H1 (cell line): ENCODE measurements around the gene NLRP12. TPM values are rescaled to one million over a fixed set of nuclear protein-coding genes. Genes with fewer than 3 reads are reported as not detected.

Experiments
- CTCF ChIA-PET: fragments of 300-600 bp; sonication (Branson Sonifier 250); formaldehyde crosslinking; loops from one replicate; lab custom pipeline; 2021; ENCODE audit not compliant: partially characterized antibody; lab: Charles Lee
- POLR2A ChIA-PET: fragments of 300-600 bp; sonication (Branson Sonifier 250); formaldehyde crosslinking; loops from one replicate; lab custom pipeline; 2021; ENCODE audit warnings: inconsistent platforms; ENCODE audit not compliant: partially characterized antibody; lab: Charles Lee
- DNase-seq, 2 experiments: peaks; one replicate each; pipeline versions ENCODE4 v3.0.0 to v3.0.0-alpha.2; 2010 to 2022; ENCODE audit warnings: low spot score in 2 of 2, low read depth in 1 of 2, mixed read lengths in 1 of 2
- FAIRE-seq: peaks from 2 replicates; lab custom pipeline; 2011; peaks lifted over from hg19 to GRCh38; lab: Jason Lieb, UNC
- H2AFZ ChIP-seq: 2 replicates; pipeline ENCODE4 v1.8.1; 2012; ENCODE audit warnings: low read length, inconsistent platforms
- H2AK5ac ChIP-seq: 2 replicates; pipeline ENCODE4 v1.6.1; 2013; ENCODE audit warnings: low read depth, low read length
- H2BK120ac ChIP-seq: replicated peaks from 2 replicates; pipeline ENCODE3; 2013; ENCODE audit warnings: low read depth, low read length, inconsistent platforms
- H2BK12ac ChIP-seq: 2 replicates; pipeline ENCODE4 v1.6.1; 2013; ENCODE audit warnings: low read depth, low read length
- H2BK15ac ChIP-seq: 2 replicates; pipeline ENCODE4 v1.6.1; 2013; ENCODE audit warnings: low read length
- H2BK20ac ChIP-seq: 2 replicates; pipeline ENCODE4 v1.6.1; 2013; ENCODE audit warnings: low read length
- H2BK5ac ChIP-seq: 2 replicates; pipeline ENCODE4 v1.6.1; 2013; ENCODE audit warnings: low read depth, low read length
- H3K14ac ChIP-seq: 2 replicates; pipeline ENCODE4 v1.6.1; 2013; ENCODE audit warnings: inconsistent platforms; ENCODE audit not compliant: insufficient read length
- H3K18ac ChIP-seq: 2 replicates; pipeline ENCODE4 v1.6.1; 2013; ENCODE audit warnings: low read length; ENCODE audit errors: extremely low read depth
- H3K23ac ChIP-seq: 2 replicates; pipeline ENCODE4 v1.6.1; 2013; ENCODE audit warnings: inconsistent platforms; ENCODE audit not compliant: insufficient read length
- H3K23me2 ChIP-seq: 2 replicates; pipeline ENCODE4 v1.6.1; 2013; ENCODE audit warnings: low read depth, low read length
- H3K27ac ChIP-seq: 2 replicates; pipeline ENCODE4 v1.6.1; 2011; ENCODE audit warnings: low read depth, low read length, inconsistent platforms
- H3K27me3 ChIP-seq, 4 experiments: replicated peaks in 1 of 4; 1 replicate in 1 of 4; 2 replicates in 3 of 4; pipeline versions ENCODE4 v1.6.1 to v1.8.1; 2011 to 2013; ENCODE audit warnings: low read length in 3 of 4, mild to moderate bottlenecking in 3 of 4, inconsistent platforms in 2 of 4, mixed read lengths in 2 of 4, moderate library complexity in 1 of 4; ENCODE audit not compliant: control insufficient read depth in 3 of 4, insufficient read depth in 3 of 4; ENCODE audit errors: extremely low read depth in 1 of 4
- H3K36me3 ChIP-seq, 4 experiments: 2 replicates each; pipeline versions ENCODE4 v1.6.1 to v1.8.1; 2011 to 2013; ENCODE audit warnings: mild to moderate bottlenecking in 4 of 4, low read length in 3 of 4, moderate library complexity in 2 of 4, control low read depth in 1 of 4, inconsistent platforms in 1 of 4; ENCODE audit not compliant: insufficient read depth in 4 of 4, control insufficient read depth in 2 of 4
- H3K4ac ChIP-seq: replicated peaks from 2 replicates; pipeline ENCODE3; 2013; ENCODE audit warnings: low read length, low read depth, mixed read lengths, inconsistent platforms; ENCODE audit not compliant: insufficient read length
- H3K4me1 ChIP-seq, 4 experiments: replicated peaks in 1 of 4; 1 replicate in 1 of 4; 2 replicates in 3 of 4; pipeline versions ENCODE4 v1.6.1 to v1.8.1; 2011 to 2013; ENCODE audit warnings: low read length in 3 of 4, inconsistent platforms in 2 of 4, mixed read lengths in 1 of 4; ENCODE audit not compliant: insufficient read depth in 4 of 4, control insufficient read depth in 3 of 4
- H3K4me2 ChIP-seq, 2 experiments: 2 replicates each; pipeline versions ENCODE4 v1.6.1 to v1.8.1; 2011 to 2013; ENCODE audit warnings: low read depth in 2 of 2, low read length in 2 of 2, control low read depth in 1 of 2, inconsistent platforms in 1 of 2, mild to moderate bottlenecking in 1 of 2; ENCODE audit not compliant: insufficient read depth in 1 of 2
- H3K4me3 ChIP-seq, 4 experiments: fragments of 200-600, 300-600 bp in 1 of 4; sonication (generic), shearing (Covaris generic), sonication (Bioruptor Twin) in 1 of 4; 2 replicates each; pipeline versions ENCODE4 v1.5.1 to v1.8.1; 2011 to 2016; ENCODE audit warnings: low read length in 4 of 4, low read depth in 3 of 4, control low read depth in 2 of 4, inconsistent platforms in 2 of 4, mild to moderate bottlenecking in 2 of 4, mixed read lengths in 1 of 4, moderate library complexity in 1 of 4; ENCODE audit not compliant: insufficient read depth in 2 of 4; ENCODE audit errors: extremely low read depth in 1 of 4
- H3K56ac ChIP-seq: replicated peaks from 2 replicates; pipeline ENCODE3; 2013; ENCODE audit warnings: low read depth, mild to moderate bottlenecking, mixed read lengths, low read length, inconsistent platforms; ENCODE audit not compliant: insufficient read length
- H3K79me1 ChIP-seq: 2 replicates; pipeline ENCODE4 v1.6.1; 2013; ENCODE audit warnings: low read depth, low read length, control low read depth
- H3K79me2 ChIP-seq, 2 experiments: 2 replicates each; pipeline versions ENCODE4 v1.6.1 to v1.8.1; 2012 to 2013; ENCODE audit warnings: low read length in 2 of 2, mild to moderate bottlenecking in 2 of 2, inconsistent platforms in 1 of 2; ENCODE audit not compliant: insufficient read depth in 2 of 2, control insufficient read depth in 1 of 2
- H3K9ac ChIP-seq, 4 experiments: replicated peaks in 1 of 4; 1 replicate in 1 of 4; 2 replicates in 3 of 4; pipeline versions ENCODE4 v1.6.1 to v1.8.1; 2011 to 2013; ENCODE audit warnings: low read depth in 3 of 4, low read length in 3 of 4, control low read depth in 2 of 4, mild to moderate bottlenecking in 2 of 4, moderate library complexity in 2 of 4, inconsistent platforms in 1 of 4; ENCODE audit errors: extremely low read depth in 1 of 4
- H3K9me3 ChIP-seq, 2 experiments: 2 replicates each; pipeline versions ENCODE4 v1.6.1 to v1.8.1; 2012 to 2013; ENCODE audit warnings: mild to moderate bottlenecking in 2 of 2, moderate library complexity in 2 of 2, control low read depth in 1 of 2, inconsistent platforms in 1 of 2, low read depth in 1 of 2, low read length in 1 of 2, mixed read lengths in 1 of 2; ENCODE audit not compliant: insufficient read depth in 2 of 2
- H4K20me1 ChIP-seq, 2 experiments: replicated peaks in 1 of 2; 2 replicates each; pipeline versions ENCODE3 to v1.8.1; 2011 to 2013; ENCODE audit warnings: inconsistent platforms in 2 of 2, low read length in 2 of 2, mild to moderate bottlenecking in 1 of 2; ENCODE audit not compliant: insufficient read depth in 2 of 2, control insufficient read depth in 1 of 2
- H4K5ac ChIP-seq: 2 replicates; pipeline ENCODE4 v1.6.1; 2013; ENCODE audit warnings: low read length, low read depth, mixed read lengths, inconsistent platforms; ENCODE audit not compliant: insufficient read length
- H4K8ac ChIP-seq: 2 replicates; pipeline ENCODE4 v1.8.0; 2013; ENCODE audit warnings: mild to moderate bottlenecking, moderate library complexity, low read length, inconsistent platforms; ENCODE audit not compliant: insufficient read depth; ENCODE audit errors: extremely low read depth
- H4K91ac ChIP-seq: replicated peaks from 2 replicates; pipeline ENCODE3; 2013; ENCODE audit warnings: low read length, mixed read lengths, inconsistent platforms; ENCODE audit not compliant: insufficient read length
- ATF2 ChIP-seq: IDR thresholded peaks from 2 replicates; pipeline ENCODE4 v1.6.1; 2012; ENCODE audit warnings: low read length, inconsistent platforms
- BCL11A ChIP-seq, 2 experiments: IDR thresholded peaks; one replicate each; pipeline ENCODE4 v1.6.1; 2011; ENCODE audit warnings: low read depth in 2 of 2, low read length in 2 of 2, mild to moderate bottlenecking in 2 of 2
- E2F6 ChIP-seq: IDR thresholded peaks from 2 replicates; pipeline ENCODE4 v1.6.1; 2012; ENCODE audit warnings: inconsistent platforms
- GTF2F1 ChIP-seq: IDR thresholded peaks from 2 replicates; pipeline ENCODE4 v1.6.1; 2012; ENCODE audit warnings: low read depth, low read length, improper control_type of control experiment, borderline replicate concordance
- POLR2A ChIP-seq, 2 experiments: IDR thresholded peaks; 1 replicate in 1 of 2; 2 replicates in 1 of 2; pipeline ENCODE4 v1.6.1; 2011; ENCODE audit warnings: low read depth in 2 of 2, low read length in 2 of 2, mild to moderate bottlenecking in 2 of 2; ENCODE audit errors: control extremely low read depth in 1 of 2
- POLR2AphosphoS5 ChIP-seq: IDR thresholded peaks from 2 replicates; pipeline ENCODE4 v1.6.1; 2011; ENCODE audit warnings: low read depth, low read length
- RBBP5 ChIP-seq: IDR thresholded peaks from 2 replicates; pipeline ENCODE4 v1.7.1; 2012; ENCODE audit warnings: low read depth, mild to moderate bottlenecking, inconsistent platforms, low read length, moderate library complexity, borderline replicate concordance
- RFX5 ChIP-seq: IDR thresholded peaks from 2 replicates; pipeline ENCODE4 v1.6.1; 2011; ENCODE audit warnings: low read depth, low read length, improper control_type of control experiment, borderline replicate concordance
- RNF2 ChIP-seq: fragments of 200-900, 300-1000 bp; sonication (generic); IDR thresholded peaks from 2 replicates; pipeline ENCODE4 v1.7.1; 2016; ENCODE audit warnings: borderline replicate concordance, low read depth, mild to moderate bottlenecking, antibody characterized with exemption, low read length; ENCODE audit not compliant: poor library complexity, severe bottlenecking; ENCODE audit errors: missing control alignments
- TEAD4 ChIP-seq: IDR thresholded peaks from 2 replicates; pipeline ENCODE4 v1.6.1; 2012; ENCODE audit warnings: low read depth, low read length, inconsistent platforms, mixed read lengths
- WGBS, 2 experiments: shearing (Covaris generic) in 1 of 2; methylation state at CpG; one replicate each; pipeline versions ENCODE4 v1.1.6 to v1.1.7; 2013 to 2015; ENCODE audit warnings: low lambda C conversion rate in 2 of 2, mixed read lengths in 2 of 2, inconsistent platforms in 1 of 2, low coverage in 1 of 2, missing lambda C conversion rate in 1 of 2; ENCODE audit not compliant: insufficient replicate concordance in 2 of 2, insufficient coverage in 1 of 2, insufficient read length in 1 of 2; ENCODE audit errors: extremely low coverage in 1 of 2, missing lambda C conversion rate in 1 of 2; 5-methylcytosine and 5-hydroxymethylcytosine counted together
- polyA plus RNA-seq, 7 experiments: library from polyadenylated mRNA; depleted of rRNA in 3 of 7; stranded (reverse) in 5 of 7; unstranded in 2 of 7; fragments of >200 nt in 5 of 7; fragments of 200-250 nt in 2 of 7; gene quantifications; 1 replicate in 5 of 7; 2 replicates in 1 of 7; 4 replicates in 1 of 7; pipeline versions ENCODE4 v1.2.1 to v1.2.3, GENCODE V29; 2011 to 2013; ENCODE audit warnings: missing spikeins in 2 of 7, mixed read lengths in 2 of 7
- total RNA-seq: library from RNA; stranded (reverse); fragmentation: NEBNext Ultra II Directional; extraction: Animal tissue kit (Norgen Biotek cat#: 25700); gene quantifications from 2 replicates; pipeline ENCODE4 v1.2.1, GENCODE V29; 2021

Gene NLRP12
- total and polyA plus RNA-seq, 2 of the 8 experiments (the other 6 are each of a cell fraction or from before 2014, with no cell fraction given), result 1.0 to 1.8 TPM

- Histone ChIP-seq H4K20me1 (no peaks in the 10 kb centered on the region), H3K27me3 (no peaks in the 10 kb centered on the region), H3K9me3 (no peaks in the 10 kb centered on the region), H3K79me2 (no peaks in the 10 kb centered on the region), H3K9ac (no peak overlapping the region), H2BK12ac (peak overlapping the region; percentile 80; the same call in 1 of the 2 replicates), H3K23me2 (no peaks in the 10 kb centered on the region), H3K18ac (peak overlapping the region; percentile 62), H3K27ac (no peak overlapping the region; the same call in 1 of the 2 replicates), H3K56ac (no peak overlapping the region), H2BK20ac (0 out of 2 replicates have a peak overlapping the region, but pooled peaks have one; percentile 43), H4K91ac (no peak overlapping the region), H2BK120ac (no peak overlapping the region), H3K4me1 (peaks cover 0 to 16% (median 4%) of the 10 kb centered on the region in 4 experiments; a peak in 5 of 7 replicates), H4K8ac (no peak overlapping the region), H4K5ac (peak overlapping the region; percentile 88), H3K14ac (no peak overlapping the region), H2AK5ac (no peak overlapping the region), H3K4ac (no peak overlapping the region), H3K36me3 (no peaks in the 10 kb centered on the region), H3K23ac (no peak overlapping the region), H3K4me3 (peak overlapping the region in 1 of 4 experiments; percentile 5; a peak in 1 of 8 replicates), H3K79me1 (no peaks in the 10 kb centered on the region), H2AFZ (no peak overlapping the region), H2BK5ac (peak overlapping the region; percentile 63; the same call in 1 of the 2 replicates), H2BK15ac (no peak overlapping the region), H3K4me2 (peak overlapping the region in 1 of 2 experiments; percentile 21; a peak in 1 of 4 replicates)
- CTCF ChIA-PET, result interaction anchor here (0.6 to 6.9 kb wide), 8 partner anchors 10 to 127 kb away, joined by 3 to 108 read pairs (median 5); no protein-coding TSS in a partner anchor
- FAIRE-seq (no peak), DNase-seq (no peak)
- POLR2A ChIA-PET, result interaction anchor here (0.6 to 1.8 kb wide), 4 partner anchors 11 to 141 kb away, joined by 3 to 8 read pairs (median 4); no protein-coding TSS in a partner anchor
- WGBS, 2 experiments, result 49% methylated on average over 4 of the region's 4 CpGs; no CpG with 5 or more reads in 1 of the 2 experiments
- TF ChIP-seq GTF2F1, result no peak
- TF ChIP-seq RNF2, result no peak
- TF ChIP-seq TEAD4, result peak; percentile 91
- no peak for TF ChIP-seq POLR2AphosphoS5
- no peak for TF ChIP-seq E2F6
- 0 out of 2 replicates have a peak, but pooled peaks have one; percentile 32 for TF ChIP-seq ATF2
- no peak for TF ChIP-seq RFX5
- TF ChIP-seq BCL11A (IDR thresholded peaks at IDR 0.05; ENCODE audit: low read depth in 2 of 2, low read length in 2 of 2), result peak; percentile 76 to 89
- TF ChIP-seq POLR2A (IDR thresholded peaks at IDR 0.05; ENCODE audit: control extremely low read depth in 1 of 2, low read depth in 2 of 2, low read length in 2 of 2), result peak in 1 of 2 experiments; percentile 33; a peak in 1 of 3 replicates
- peak; percentile 31; the same call in 1 of the 2 replicates for TF ChIP-seq RBBP5
Observed at GRCh38 chr19:53771144-53771543, 53.0 kb downstream of the NLRP12 start.
